Upper lobe of right lung (tissue), 1 donor: ENCODE measurements around the gene UBA7. TPM values are rescaled to one million over a fixed set of nuclear protein-coding genes. Genes with fewer than 3 reads are reported as not detected.
"Not testable (repeated sequence)": the region's sequence is repeated elsewhere in the genome, so short reads cannot be mapped to it uniquely, and the experiment has no call there.

ENCODE experiments used
- ATAC-seq: fragments of 200-7000 bp; cut with Tn5 transposase; one replicate; pipeline ENCODE4 v1.9.1; 2020; ENCODE audit warnings: mild to moderate bottlenecking, moderate library complexity
- DNase-seq: peaks from one replicate; pipeline ENCODE4 v3.0.0-alpha.2; 2020
- H3K27ac ChIP-seq: fragments of 200-600 bp; one replicate; pipeline ENCODE4 v1.8.0; 2022
- H3K27me3 ChIP-seq: fragments of 200-600 bp; one replicate; pipeline ENCODE4 v1.8.0; 2022; ENCODE audit warnings: mild to moderate bottlenecking
- H3K36me3 ChIP-seq: fragments of 200-600 bp; one replicate; pipeline ENCODE4 v1.8.0; 2022
- H3K4me1 ChIP-seq: fragments of 200-600 bp; one replicate; pipeline ENCODE4 v1.8.0; 2022
- H3K4me3 ChIP-seq: fragments of 200-600 bp; one replicate; pipeline ENCODE4 v1.8.0; 2022; ENCODE audit warnings: mild to moderate bottlenecking
- H3K9me3 ChIP-seq: fragments of 200-600 bp; one replicate; pipeline ENCODE4 v1.8.0; 2022
- CTCF ChIP-seq: fragments of 200-600 bp; IDR thresholded peaks from one replicate; pipeline ENCODE4 v1.8.0; 2022; ENCODE audit warnings: antibody characterized with exemption
- intact Hi-C: fragments of 100-400 bp; cut with DNase I; formaldehyde crosslinking; loops from one replicate; pipeline ENCODE4 v1.11.0; 2022
- total RNA-seq: library from RNA; stranded (reverse); fragmentation: NEBNext Ultra II Directional; extraction: Animal tissue kit (Norgen Biotek cat#: 25700); gene quantifications from one replicate; pipeline ENCODE4 v1.2.1, GENCODE V29; 2021
- donor health status: DM: no; HTN: yes; CAD: no; lungs with severe emphysema.

UBA7 gene
- total RNA-seq, 1 donor from 2014 or later: 110 TPM

GRCh38 chr3:49788056-49788455, 25.7 kb downstream of the UBA7 start:
- Histone ChIP-seq H3K36me3 (no peaks in the 10 kb centered on the region), H3K27ac (no peak overlapping the region), H3K27me3 (no peaks in the 10 kb centered on the region), H3K4me1 (peaks cover 26% of the 10 kb centered on the region), H3K4me3 (no peak overlapping the region), H3K9me3 (no peaks in the 10 kb centered on the region)
- DNase-seq (peak; percentile 18), ATAC-seq (no peak)
- intact Hi-C loops: no loop called here
- TF ChIP-seq CTCF: no peak

DNA sequence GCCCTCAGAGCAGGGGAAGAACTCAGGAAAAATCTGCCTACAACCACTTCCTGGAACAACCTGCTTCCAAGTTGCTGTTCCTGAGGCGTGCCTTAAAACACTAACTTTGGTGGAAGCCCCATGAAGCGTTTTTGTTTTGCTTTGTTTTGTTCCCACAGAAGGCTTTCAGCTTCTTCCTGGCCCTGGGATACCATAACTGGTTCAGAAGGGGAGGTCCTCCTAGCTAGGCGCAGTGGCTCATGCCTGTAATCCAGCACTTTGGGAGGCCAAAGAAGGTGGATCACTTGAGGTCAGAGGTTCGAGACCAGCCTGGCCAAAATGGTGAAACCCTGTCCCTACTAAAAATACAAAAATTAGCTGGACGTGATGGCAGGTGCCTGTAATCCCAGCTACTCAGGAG, 26.2 kb downstream of the UBA7 start:
- no peaks in the 10 kb centered on the region for H3K9me3 ChIP-seq
- H3K36me3 ChIP-seq: no peaks in the 10 kb centered on the region
- DNase-seq (no peak), ATAC-seq (no peak)
- intact Hi-C loops: no loop called here
- H3K4me3 ChIP-seq: no peak overlapping the region
- H3K27ac ChIP-seq: peak overlapping the region; percentile 86
- no peaks in the 10 kb centered on the region for H3K27me3 ChIP-seq
- H3K4me1 ChIP-seq: peaks cover 26% of the 10 kb centered on the region
- TF ChIP-seq CTCF: no peak

DNA sequence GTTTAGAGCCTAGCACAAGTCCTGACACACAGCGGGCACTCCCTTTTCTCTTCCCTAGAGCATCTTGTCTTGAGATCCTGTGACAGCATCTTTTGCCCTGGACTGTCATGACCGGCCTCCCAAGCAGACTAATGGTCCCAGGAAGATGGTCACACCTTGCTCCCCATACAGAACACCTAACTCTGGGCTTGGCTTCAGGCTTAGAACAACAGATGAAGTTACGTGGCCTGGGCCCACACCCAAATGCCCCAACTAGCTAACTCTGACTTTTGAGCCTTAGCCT, 26.6 kb downstream of the UBA7 start:
- no peak for TF ChIP-seq CTCF
- intact Hi-C loops: no loop called here
- Histone ChIP-seq H3K27me3 (no peaks in the 10 kb centered on the region), H3K27ac (peak overlapping the region; percentile 86), H3K9me3 (no peaks in the 10 kb centered on the region), H3K4me1 (peaks cover 30% of the 10 kb centered on the region), H3K4me3 (peak overlapping the region; percentile 72), H3K36me3 (no peaks in the 10 kb centered on the region)
- DNase-seq (peak; percentile 65), ATAC-seq (no peak)

GRCh38 chr3:49786357-49787181, 27.2 kb downstream of the UBA7 start, which contains the start of gene IP6K1:
Gene IP6K1, minus strand, starts transcription at chr3:49786542. Its CDS starts 38,502 bp downstream, at chr3:49748040.
- no peaks in the 10 kb centered on the region for H3K9me3 ChIP-seq
- peak; percentile 10 for TF ChIP-seq CTCF
- H3K4me3 ChIP-seq: peak within 1 kb of the TSS; percentile 72
- H3K27me3 ChIP-seq: no peaks in the 10 kb centered on the region
- H3K36me3 ChIP-seq: peaks cover under 1% of the 10 kb centered on the region
- intact Hi-C loops: no loop called here
- peaks cover 33% of the 10 kb centered on the region for H3K4me1 ChIP-seq
- H3K27ac ChIP-seq: peak within 1 kb of the TSS; percentile 86
- ATAC-seq (peak; percentile 99), DNase-seq (peak; percentile 100)

GRCh38 chr3:49785565-49786356, 28.0 kb downstream of the UBA7 start:
- ATAC-seq (peak; percentile 60), DNase-seq (no peak)
- intact Hi-C loops: no loop called here
- Histone ChIP-seq H3K4me3 (peak overlapping the region; percentile 72), H3K4me1 (peaks cover 37% of the 10 kb centered on the region), H3K36me3 (peaks cover 6% of the 10 kb centered on the region), H3K9me3 (no peaks in the 10 kb centered on the region), H3K27ac (peak overlapping the region; percentile 86), H3K27me3 (no peaks in the 10 kb centered on the region)
- TF ChIP-seq CTCF: no peak

- peak; percentile 33 for DNase-seq
- intact Hi-C loops: not testable (repeated sequence)
Measured at GRCh38 chr3:49782277-49782676, 31.5 kb downstream of the UBA7 start.

More at GRCh38 chr3:49782277-49782676, 31.5 kb downstream of the UBA7 start:
- H3K27ac ChIP-seq, H3K4me3 ChIP-seq, H3K27me3 ChIP-seq, H3K36me3 ChIP-seq, ATAC-seq, H3K9me3 ChIP-seq: not testable (repeated sequence)
- H3K4me1 ChIP-seq: peaks cover 49% of the 10 kb centered on the region
